Measurements from ENCODE around the gene ABHD16A.

The ABHD16A gene

DNA sequence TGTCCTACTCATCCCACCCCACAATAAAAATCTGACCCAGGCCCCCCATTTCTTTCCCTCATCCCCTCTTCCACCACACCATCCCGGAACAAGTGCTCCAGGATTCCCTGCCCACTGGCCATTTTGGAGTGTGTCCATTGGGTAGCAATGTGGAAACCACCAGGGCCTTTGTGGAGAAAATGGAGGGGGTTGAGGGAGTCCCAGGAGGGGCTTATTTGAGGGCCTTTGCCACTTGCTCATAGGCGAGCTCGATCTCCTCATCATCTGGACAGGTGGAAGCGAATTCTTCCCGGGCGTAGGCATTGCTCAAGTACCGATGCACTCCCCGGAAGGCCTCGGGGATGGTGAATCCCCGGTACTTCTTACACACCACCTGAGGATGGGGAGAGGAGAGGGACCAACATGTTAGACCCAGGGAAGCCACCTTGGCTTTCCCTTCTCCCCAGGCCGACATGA is 27.5 kb upstream of the ABHD16A start:
- DNase-seq, result no peak

- DNase-seq, result peak; percentile 66
These were observed 27.0 kb upstream of the ABHD16A start for GRCh38 chr6:31729979-31730630.

- peak; percentile 69 for DNase-seq
These were observed 26.4 kb upstream of the ABHD16A start for GRCh38 chr6:31729515-31729978.

DNA sequence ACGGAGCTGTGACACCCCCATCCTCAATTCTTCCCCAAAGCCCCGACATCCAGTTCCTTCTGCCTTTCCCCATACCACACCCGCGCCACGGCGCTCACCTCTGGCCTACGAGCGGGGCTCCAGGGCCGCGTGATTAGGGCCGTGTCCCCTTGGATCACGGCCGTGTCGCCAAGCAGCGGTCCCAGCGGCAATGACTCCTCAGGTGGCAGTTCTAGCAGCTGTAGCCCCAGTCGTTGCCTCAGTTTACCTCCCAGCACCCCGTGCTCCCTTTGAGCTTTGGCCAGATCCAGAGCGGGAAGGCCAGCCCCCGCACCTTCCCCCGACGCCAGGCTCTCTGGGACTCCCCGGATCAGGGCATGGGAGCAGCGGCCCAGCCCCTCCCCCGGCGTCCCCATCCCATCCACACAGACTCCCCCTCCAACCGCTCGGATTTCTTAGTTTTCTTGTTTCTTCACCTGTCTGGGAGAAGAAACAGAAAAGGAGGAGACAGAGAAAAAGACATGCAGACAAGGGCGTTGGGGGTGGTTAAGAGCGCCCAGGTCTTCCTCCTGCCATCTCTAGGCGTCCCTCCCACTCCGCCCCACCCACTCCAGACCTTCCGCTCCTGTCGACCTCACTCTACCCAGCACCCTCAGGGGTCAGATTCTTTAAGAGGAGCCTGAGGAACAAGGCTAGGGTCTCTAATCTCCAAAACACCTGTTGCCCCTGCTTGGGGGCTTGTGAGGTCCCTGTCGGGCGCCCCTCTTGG is 25.8 kb upstream of the ABHD16A start, which contains the start of gene DDAH2:
Gene DDAH2, minus strand, starts transcription at position 533 of the 748 bp plus-strand sequence. Its CDS starts 138 bp downstream, at position 395.
- no peak for DNase-seq

GRCh38 chr6:31727717-31728671 is 24.9 kb upstream of the ABHD16A start:
- DNase-seq, result no peak

DNA sequence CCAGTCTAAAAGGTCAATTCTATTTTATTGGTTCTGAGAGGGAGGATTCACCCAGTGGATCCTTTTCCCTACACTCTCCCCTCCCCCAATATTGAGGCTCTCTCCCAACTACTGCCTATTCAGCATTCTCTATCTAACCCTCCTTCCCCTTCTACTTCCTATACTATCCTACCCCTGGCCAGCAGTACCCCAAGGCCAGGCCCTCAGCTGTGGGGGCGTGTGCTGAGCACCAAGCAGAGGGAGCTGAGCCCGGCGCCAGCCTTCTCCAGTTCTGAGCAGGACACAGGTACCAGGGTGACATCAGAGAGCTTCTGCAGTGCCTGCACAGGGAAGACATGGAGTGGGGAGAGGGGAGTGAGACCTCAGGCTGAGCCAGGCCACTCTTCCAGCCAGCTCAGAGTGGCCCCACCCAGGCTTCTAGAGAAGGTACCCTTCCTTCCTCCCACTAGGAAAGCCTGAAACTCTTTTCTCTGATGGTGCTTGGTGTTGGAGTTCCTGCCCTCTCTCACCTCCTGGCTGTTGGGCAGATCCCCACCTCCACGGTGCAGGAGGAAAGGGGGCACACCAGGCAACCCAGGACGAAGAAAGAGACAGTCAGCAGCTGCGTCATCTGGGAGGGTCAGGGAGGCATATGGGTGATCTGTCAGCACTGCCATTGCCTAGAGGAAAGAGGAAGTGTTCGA is 24.1 kb upstream of the ABHD16A start:
- no peak for DNase-seq

DNA sequence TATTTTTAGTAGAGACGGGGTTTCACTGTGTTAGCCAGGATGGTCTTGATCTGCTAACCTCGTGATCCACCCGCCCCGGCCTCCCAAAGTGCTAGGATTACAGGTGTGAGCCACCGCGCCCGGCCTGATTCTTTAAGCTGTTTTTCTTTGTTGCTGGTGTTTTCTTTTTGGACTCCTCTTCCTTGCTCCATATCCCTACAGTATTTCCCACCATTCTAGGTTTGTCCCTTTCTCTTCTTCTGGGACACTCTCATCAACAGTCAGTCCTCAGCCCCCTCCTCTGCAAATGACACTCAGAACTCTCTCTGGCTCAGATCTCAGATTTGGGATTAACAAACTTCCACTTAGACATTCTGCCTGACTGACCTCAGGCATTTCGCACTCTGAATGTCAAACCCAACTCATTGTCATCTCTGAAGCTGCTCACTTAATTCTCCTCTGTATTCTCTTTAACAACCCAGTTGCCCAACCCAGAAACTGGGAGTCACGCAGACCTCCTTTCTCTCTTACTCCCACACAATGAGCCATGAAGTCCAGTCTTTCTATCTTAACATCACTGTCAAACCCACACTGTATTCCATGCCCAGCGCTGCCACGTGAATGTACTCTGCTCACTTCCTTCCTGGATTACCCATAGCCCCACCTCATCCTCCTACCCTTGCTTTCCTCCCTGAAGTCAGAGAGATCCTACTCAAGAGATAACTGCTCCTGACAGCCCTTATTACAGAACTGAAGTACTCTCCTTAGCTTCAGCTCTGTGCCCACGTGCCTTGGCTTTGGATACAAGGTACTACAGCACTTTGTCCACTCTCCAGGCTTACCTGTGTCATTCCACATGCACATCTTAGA is 22.6 kb upstream of the ABHD16A start:
- DNase-seq, result no peak

DNA sequence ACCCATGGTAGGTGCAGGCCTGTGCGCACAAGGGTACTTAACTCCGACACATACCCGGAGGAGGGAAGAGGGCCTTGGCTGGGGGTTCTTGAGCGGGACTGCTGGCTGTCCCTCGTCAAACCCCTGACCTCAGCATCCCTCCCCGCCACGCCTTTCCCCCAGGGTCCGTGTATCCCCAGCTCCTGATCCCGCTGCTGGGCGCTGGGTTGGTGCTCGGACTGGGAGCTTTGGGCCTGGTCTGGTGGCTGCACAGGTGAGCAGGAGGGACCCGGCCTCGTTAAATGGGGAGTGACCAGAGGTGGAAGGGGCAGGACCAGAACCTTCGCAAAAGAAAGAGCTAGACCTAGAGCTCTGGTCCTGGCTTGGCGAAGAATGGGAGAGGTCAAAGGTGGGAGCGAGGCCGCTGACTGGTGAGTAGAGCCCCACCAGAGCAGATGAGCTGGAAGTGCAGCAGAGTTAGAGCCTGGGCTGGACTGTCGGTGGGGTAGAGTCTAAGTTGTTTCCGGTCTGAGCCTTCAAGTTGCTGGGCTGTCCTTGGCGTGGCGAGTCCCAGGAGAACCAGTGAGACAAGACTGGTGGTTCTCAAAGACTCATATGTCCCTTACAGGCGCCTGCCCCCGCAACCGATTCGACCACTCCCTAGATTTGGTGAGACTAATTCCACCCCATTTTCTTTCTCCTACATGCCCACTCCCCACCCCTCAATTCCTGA is 21.0 kb upstream of the ABHD16A start:
- no peak for DNase-seq

DNA sequence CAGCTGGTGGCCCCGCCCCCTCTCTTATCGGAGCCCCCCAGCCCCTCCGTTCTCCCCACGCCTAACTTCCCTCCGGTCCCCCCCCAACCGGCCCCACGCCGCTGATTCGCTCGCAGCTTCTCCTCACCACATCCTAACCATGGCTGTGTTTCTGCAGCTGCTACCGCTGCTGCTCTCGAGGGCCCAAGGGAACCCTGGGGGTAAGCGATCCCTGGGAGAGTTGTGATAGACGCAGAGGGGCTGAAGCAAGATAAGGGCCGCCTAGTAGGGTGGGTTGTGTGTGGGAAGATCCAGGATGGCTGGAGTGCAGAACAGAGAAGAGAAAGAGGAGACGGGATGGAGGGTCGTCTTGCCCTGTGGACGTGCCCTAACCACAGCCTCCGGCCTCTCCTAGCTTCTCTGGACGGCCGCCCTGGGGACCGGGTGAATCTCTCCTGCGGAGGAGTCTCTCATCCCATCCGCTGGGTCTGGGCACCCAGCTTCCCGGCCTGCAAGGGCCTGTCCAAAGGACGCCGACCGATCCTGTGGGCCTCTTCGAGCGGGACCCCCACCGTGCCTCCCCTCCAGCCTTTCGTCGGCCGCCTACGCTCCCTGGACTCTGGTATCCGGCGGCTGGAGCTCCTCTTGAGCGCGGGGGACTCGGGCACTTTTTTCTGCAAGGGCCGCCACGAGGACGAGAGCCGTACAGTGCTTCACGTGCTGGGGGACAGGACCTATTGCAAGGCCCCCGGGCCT is 20.3 kb upstream of the ABHD16A start, which contains the start of gene MPIG6B:
Gene MPIG6B, plus strand, starts transcription at position 129 of the 735 bp plus-strand sequence. Its CDS starts 11 bp downstream, at position 140.
- no peak for DNase-seq

DNA sequence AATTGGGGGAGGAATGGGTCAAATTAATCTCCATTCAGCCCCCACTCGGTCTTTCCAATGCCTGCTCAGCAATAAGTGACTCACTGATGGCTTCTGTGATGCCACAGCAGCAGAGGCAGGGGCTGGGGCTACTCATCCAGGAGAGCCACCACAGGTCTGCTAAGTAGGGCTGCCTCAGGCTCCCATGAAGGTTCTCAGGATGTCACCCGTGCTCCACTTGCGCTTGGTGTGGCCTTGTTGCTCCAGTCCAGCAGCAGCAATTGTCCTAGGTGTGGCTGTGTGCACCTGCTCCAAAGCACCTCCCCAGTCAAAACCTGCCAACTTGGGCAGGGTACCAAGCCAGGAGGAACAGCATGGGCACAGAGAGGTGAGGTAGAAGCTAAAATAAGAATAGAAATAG is 19.0 kb upstream of the ABHD16A start:
- no peak for DNase-seq

DNA sequence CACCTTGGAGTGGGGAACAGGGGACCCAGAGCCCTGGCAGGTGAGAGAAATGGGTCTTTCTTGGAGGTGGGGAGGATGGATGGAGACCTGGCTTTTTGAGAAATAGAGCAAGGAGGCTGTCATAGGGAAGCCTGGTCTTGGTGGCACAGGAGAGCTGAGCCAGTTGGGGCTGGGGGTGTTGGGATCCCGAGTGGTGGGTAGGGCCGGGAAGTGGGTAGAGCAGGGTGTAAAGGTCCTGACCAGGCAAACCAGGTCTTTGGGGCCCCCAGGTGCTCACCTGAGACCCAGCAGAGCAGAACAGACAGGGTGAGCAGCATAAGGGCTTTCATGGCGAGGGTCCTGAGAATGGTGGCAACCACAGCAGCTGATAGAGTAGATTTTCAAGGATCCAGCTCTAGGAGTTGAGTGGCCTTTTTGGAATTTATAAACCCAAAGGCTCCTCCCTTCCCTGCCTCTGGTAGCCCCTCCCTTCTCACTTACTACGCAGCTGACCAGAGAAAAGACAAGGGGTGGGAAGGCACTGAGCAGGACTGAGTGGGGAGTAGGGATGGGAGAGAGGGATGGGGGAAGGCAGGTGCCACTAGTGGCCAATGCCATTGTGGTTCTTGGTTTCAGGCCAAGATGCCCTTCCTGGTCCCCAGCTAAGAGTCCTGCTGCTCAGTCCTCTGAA is 18.4 kb upstream of the ABHD16A start, which contains the start of gene LY6G6C:
Gene LY6G6C, minus strand, starts transcription at position 396 of the 670 bp plus-strand sequence. Its CDS starts 67 bp downstream, at position 329.
- no peak for DNase-seq

DNA sequence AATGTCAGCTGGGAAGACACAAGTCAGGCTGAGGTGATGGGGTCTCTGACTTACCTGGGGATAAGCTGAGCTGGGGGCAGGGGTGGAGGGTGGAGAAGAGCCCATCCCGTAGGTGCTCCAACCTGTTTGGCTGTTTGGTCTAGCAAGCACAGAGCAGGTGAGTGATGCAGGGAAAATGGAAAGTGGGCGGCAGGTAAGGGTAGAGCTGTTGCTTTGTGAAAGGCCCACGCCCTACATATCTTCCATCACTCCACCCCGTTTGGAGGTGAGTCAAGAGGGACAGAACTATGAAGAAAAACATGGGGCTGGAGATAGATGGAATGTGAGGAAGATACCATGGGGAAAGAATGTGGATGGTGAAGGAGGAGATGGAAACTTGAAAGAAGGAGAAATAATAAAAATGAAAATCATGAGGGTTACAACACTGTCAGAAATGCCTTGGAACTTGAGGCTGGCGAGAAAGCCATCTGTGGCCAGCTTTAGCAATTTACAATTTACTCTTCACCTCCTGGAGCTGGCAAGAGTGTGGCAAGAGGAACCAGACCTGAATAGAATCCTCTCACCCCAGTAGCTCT is 17.2 kb upstream of the ABHD16A start:
- no peak for DNase-seq

- no peak for DNase-seq
These were observed 15.9 kb upstream of the ABHD16A start for GRCh38 chr6:31719001-31719400.

DNA sequence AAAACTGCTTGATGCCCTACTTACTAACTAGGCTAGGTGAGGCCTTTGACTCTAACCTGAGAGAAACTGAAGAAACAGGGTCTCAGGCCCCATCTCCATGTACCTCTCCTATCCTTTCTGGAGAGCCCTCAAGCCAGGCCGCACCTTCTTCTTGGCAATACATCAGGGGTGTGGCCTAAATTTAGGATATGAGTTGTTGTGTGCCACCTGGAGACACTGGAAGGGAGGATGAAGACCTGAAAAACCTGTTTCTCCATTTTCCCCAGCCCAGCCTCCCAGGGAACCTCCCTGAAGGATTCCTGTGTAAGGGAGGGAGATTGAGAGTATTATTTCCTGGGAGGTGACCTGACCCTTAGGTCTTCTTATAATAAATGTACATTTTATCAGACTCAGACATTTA is 15.1 kb upstream of the ABHD16A start:
- peak; percentile 21 for DNase-seq

DNA sequence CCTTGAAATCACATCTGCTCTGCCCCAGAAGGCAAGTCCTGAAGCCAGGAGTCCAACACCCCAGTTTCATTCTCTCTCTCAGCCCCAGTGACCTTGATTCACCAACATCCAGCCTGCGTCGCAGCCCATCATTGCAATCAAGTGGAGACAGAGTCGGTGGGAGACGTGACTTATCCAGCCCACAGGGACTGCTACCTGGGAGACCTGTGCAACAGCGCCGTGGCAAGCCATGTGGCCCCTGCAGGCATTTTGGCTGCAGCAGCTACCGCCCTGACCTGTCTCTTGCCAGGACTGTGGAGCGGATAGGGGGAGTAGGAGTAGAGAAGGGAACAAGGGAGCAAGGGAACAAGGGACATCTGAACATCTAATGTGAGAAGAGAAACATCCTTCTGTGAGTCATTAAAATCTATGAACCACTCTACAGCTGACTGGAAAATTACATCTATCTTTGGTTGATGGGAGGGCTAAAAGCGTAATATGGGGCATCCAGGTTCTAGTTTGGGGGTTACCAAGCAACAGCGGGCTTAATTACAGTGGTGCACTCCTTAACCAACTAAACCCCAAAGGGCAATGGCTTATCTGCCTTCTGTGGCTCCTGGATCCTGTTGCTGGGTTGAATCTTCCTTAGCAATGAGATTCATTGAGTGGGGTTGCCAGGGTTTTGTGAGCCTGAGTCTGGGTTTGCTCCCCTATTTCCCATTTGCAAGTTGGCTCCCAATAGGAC is 14.5 kb upstream of the ABHD16A start:
- DNase-seq, result no peak

- no peak for DNase-seq
These were observed 12.2 kb upstream of the ABHD16A start, which contains the start of gene LY6G6D for GRCh38 chr6:31715022-31715958. Gene LY6G6D (plus strand): TSS chr6:31715348. CDS start chr6:31715356, 8 bp downstream.
